NB4 (cell line): ENCODE results near the gene SOX13.

ENCODE experiments used
- MYC ChIP-seq: IDR thresholded peaks from 2 replicates; pipeline ENCODE4 v1.6.1; 2011; ENCODE audit warnings: low read depth, low read length
- TF ChIP-seq, protein P1 (sequence below): IDR thresholded peaks from one replicate; pipeline ENCODE4 v1.5.1; 2012; ENCODE audit warnings: low read depth, low read length

DNA sequence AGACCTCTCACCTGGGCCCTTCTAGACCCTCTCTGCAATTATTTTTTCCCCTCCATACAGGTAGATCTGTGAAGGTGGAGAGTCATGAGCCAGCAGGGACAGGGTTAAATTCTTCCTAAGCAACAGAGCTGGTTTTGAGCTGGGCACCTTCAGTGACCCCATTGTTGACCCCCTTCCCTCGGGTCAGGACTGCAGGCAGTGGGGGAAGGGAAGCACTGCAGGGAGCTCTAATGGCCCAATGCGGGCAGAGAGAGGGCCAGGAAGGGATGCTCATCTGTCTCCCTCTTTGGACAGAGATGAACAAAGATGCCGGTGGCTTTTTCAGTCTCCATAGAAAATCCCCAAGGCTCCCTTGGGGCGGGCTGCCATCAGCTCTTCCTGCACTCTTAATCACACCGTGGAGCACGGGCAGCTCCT lies 21.4 kb downstream of the SOX13 start:
- TF ChIP-seq, protein P1, sequence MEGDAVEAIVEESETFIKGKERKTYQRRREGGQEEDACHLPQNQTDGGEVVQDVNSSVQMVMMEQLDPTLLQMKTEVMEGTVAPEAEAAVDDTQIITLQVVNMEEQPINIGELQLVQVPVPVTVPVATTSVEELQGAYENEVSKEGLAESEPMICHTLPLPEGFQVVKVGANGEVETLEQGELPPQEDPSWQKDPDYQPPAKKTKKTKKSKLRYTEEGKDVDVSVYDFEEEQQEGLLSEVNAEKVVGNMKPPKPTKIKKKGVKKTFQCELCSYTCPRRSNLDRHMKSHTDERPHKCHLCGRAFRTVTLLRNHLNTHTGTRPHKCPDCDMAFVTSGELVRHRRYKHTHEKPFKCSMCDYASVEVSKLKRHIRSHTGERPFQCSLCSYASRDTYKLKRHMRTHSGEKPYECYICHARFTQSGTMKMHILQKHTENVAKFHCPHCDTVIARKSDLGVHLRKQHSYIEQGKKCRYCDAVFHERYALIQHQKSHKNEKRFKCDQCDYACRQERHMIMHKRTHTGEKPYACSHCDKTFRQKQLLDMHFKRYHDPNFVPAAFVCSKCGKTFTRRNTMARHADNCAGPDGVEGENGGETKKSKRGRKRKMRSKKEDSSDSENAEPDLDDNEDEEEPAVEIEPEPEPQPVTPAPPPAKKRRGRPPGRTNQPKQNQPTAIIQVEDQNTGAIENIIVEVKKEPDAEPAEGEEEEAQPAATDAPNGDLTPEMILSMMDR, result no peak
- no peak for TF ChIP-seq MYC
